IMR-90 (cell line): ENCODE measurements around the gene ACYP1. TPM values are rescaled to one million over a fixed set of nuclear protein-coding genes. Genes with fewer than 3 reads are reported as not detected.
A peak's percentile ranks its signal among the peaks of the same experiment; 100 is the strongest.

Experiments used
- ATAC-seq: fragments of 200-7000 bp; cut with Tn5 transposase; 2 replicates; pipeline ENCODE4 v1.9.1; 2020; ENCODE audit warnings: low read depth, mild to moderate bottlenecking, moderate library complexity
- BruUV-seq: library from RNA; stranded (reverse); fragments of 400-500 nt; replicated peaks from 2 replicates; lab custom pipeline; 2021; lab: Mats Ljungman, UMichigan
- CTCF ChIA-PET: fragments of 300-600 bp; formaldehyde crosslinking; extraction: SDS; loops from one replicate; lab custom pipeline; 2021; ENCODE audit warnings: antibody characterized with exemption; lab: Yijun Ruan, JAX
- POLR2A ChIA-PET: fragments of 300-600 bp; sonication (Branson Sonifier 250); formaldehyde crosslinking; loops from one replicate; lab custom pipeline; 2022; ENCODE audit warnings: antibody characterized with exemption; ENCODE audit not compliant: unreplicated experiment; lab: Charles Lee
- DNase-seq: peaks from one replicate; pipeline ENCODE4 v3.0.0; 2013
- H2AFZ ChIP-seq: replicated peaks from 2 replicates; pipeline ENCODE3; 2013; ENCODE audit warnings: low read length, mild to moderate bottlenecking; ENCODE audit not compliant: poor library complexity
- H2AK5ac ChIP-seq: 2 replicates; pipeline ENCODE4 v1.6.1; 2013; ENCODE audit warnings: low read depth, low read length, inconsistent platforms
- H2AK9ac ChIP-seq: replicated peaks from 2 replicates; pipeline ENCODE3; 2013; ENCODE audit warnings: mild to moderate bottlenecking, low read depth, low read length, moderate library complexity; ENCODE audit not compliant: poor library complexity
- H2BK120ac ChIP-seq: 2 replicates; pipeline ENCODE4 v1.6.1; 2013; ENCODE audit warnings: low read depth, low read length, inconsistent platforms
- H2BK15ac ChIP-seq: 3 replicates; pipeline ENCODE4 v1.6.1; 2013; ENCODE audit warnings: low read depth, low read length, inconsistent platforms
- H2BK20ac ChIP-seq: 2 replicates; pipeline ENCODE4 v1.6.1; 2013; ENCODE audit warnings: low read depth, mild to moderate bottlenecking, inconsistent platforms, low read length, moderate library complexity
- H2BK5ac ChIP-seq: 2 replicates; pipeline ENCODE4 v1.6.1; 2013; ENCODE audit warnings: mild to moderate bottlenecking, low read depth, low read length, inconsistent platforms; ENCODE audit not compliant: poor library complexity, severe bottlenecking
- H3K14ac ChIP-seq: replicated peaks from 2 replicates; pipeline ENCODE4 v1.6.1; 2013; ENCODE audit warnings: low read depth, low read length, inconsistent platforms
- H3K18ac ChIP-seq: 2 replicates; pipeline ENCODE4 v1.6.1; 2013; ENCODE audit warnings: low read depth, low read length, control low read depth
- H3K23ac ChIP-seq: 2 replicates; pipeline ENCODE4 v1.6.1; 2013; ENCODE audit warnings: low read depth, low read length, inconsistent platforms
- H3K27ac ChIP-seq: 2 replicates; pipeline ENCODE4 v1.5.1; 2013; ENCODE audit warnings: mild to moderate bottlenecking, control low read depth, low read length; ENCODE audit not compliant: insufficient read depth
- H3K27me3 ChIP-seq: 2 replicates; pipeline ENCODE4 v1.6.1; 2013; ENCODE audit warnings: low read length; ENCODE audit not compliant: control insufficient read depth, insufficient read depth
- H3K36me3 ChIP-seq: 2 replicates; pipeline ENCODE4 v1.6.1; 2013; ENCODE audit warnings: low read length, mixed read lengths; ENCODE audit not compliant: control insufficient read depth, insufficient read depth
- H3K4ac ChIP-seq: 2 replicates; pipeline ENCODE4 v1.6.1; 2013; ENCODE audit warnings: low read depth, low read length, inconsistent platforms
- H3K4me1 ChIP-seq: 2 replicates; pipeline ENCODE4 v1.6.1; 2013; ENCODE audit warnings: low read length, mixed read lengths; ENCODE audit not compliant: control insufficient read depth, insufficient read depth
- H3K4me2 ChIP-seq: 2 replicates; pipeline ENCODE4 v1.6.1; 2013; ENCODE audit warnings: low read depth, mild to moderate bottlenecking, control low read depth, low read length, moderate library complexity
- H3K4me3 ChIP-seq: 2 replicates; pipeline ENCODE4 v1.5.1; 2013; ENCODE audit warnings: low read depth, mild to moderate bottlenecking, control low read depth, low read length, moderate library complexity; ENCODE audit not compliant: insufficient read depth
- H3K56ac ChIP-seq: 2 replicates; pipeline ENCODE4 v1.6.1; 2013; ENCODE audit warnings: low read length, inconsistent platforms; ENCODE audit not compliant: insufficient read depth; ENCODE audit errors: extremely low read depth
- H3K79me1 ChIP-seq, 2 experiments: 2 replicates each; pipeline ENCODE4 v1.6.1; 2013; ENCODE audit warnings: low read length in 2 of 2, inconsistent platforms in 1 of 2, low read depth in 1 of 2
- H3K9ac ChIP-seq: 2 replicates; pipeline ENCODE4 v1.6.1; 2013; ENCODE audit warnings: low read depth, low read length, control low read depth
- H3K9me1 ChIP-seq: 2 replicates; pipeline ENCODE4 v1.6.1; 2013; ENCODE audit warnings: low read length, inconsistent platforms; ENCODE audit not compliant: insufficient read depth
- H3K9me3 ChIP-seq: 2 replicates; pipeline ENCODE4 v1.6.1; 2013; ENCODE audit warnings: low read length; ENCODE audit not compliant: control insufficient read depth, insufficient read depth
- H4K20me1 ChIP-seq: 2 replicates; pipeline ENCODE4 v1.6.1; 2013; ENCODE audit warnings: low read length, inconsistent platforms; ENCODE audit not compliant: insufficient read depth
- H4K5ac ChIP-seq: 2 replicates; pipeline ENCODE4 v1.6.1; 2013; ENCODE audit warnings: mild to moderate bottlenecking, low read depth, low read length, control low read depth
- H4K8ac ChIP-seq, 2 experiments: 2 replicates each; pipeline ENCODE4 v1.6.1; 2013; ENCODE audit warnings: low read depth in 2 of 2, low read length in 2 of 2, control low read depth in 1 of 2, inconsistent platforms in 1 of 2
- H4K91ac ChIP-seq: 2 replicates; pipeline ENCODE4 v1.6.1; 2013; ENCODE audit warnings: low read depth, low read length, inconsistent platforms; ENCODE audit not compliant: insufficient read depth
- CEBPB ChIP-seq: IDR thresholded peaks from 2 replicates; pipeline ENCODE4 v1.6.1; 2012; ENCODE audit warnings: low read depth, low read length, improper control_type of control experiment
- POLR2A ChIP-seq: IDR thresholded peaks from 2 replicates; pipeline ENCODE4 v1.6.1; 2012; ENCODE audit warnings: mild to moderate bottlenecking, low read depth, low read length
- RCOR1 ChIP-seq: IDR thresholded peaks from 2 replicates; pipeline ENCODE4 v1.6.1; 2012; ENCODE audit warnings: mild to moderate bottlenecking, low read length, improper control_type of control experiment; ENCODE audit not compliant: insufficient replicate concordance
- WGBS, 2 experiments: methylation state at CpG; one replicate each; pipeline versions ENCODE4 v1.1.5 to v1.1.7; 2013; ENCODE audit warnings: missing lambda C conversion rate in 2 of 2; ENCODE audit not compliant: insufficient read length in 1 of 2; ENCODE audit errors: extremely low coverage in 2 of 2; 5-methylcytosine and 5-hydroxymethylcytosine counted together
- dilution Hi-C: fragments of 300-500 bp; cut with HindIII; formaldehyde crosslinking; loops from one replicate; pipeline ENCODE4 v1.14.3; 2018; ENCODE audit warnings: low sequenced_read_pairs; ENCODE audit not compliant: unreplicated experiment
- in situ Hi-C: fragments of 300-500 bp; cut with MboI; formaldehyde crosslinking; loops from 3 replicates; pipeline ENCODE4 v1.14.3; 2019; ENCODE audit warnings: low sequenced_read_pairs, inconsistent platforms, mixed read lengths
- intact Hi-C: fragments of 100-400 bp; cut with micrococcal nuclease; formaldehyde crosslinking; loops from 2 replicates; pipeline ENCODE4 v1.10.0; 2022
- polyA plus RNA-seq, 3 experiments: library from polyadenylated mRNA; depleted of rRNA; stranded (reverse); fragments of >200 nt; gene quantifications; 2 replicates each; pipeline ENCODE4 v1.2.3, GENCODE V29; 2012; ENCODE audit warnings: low replicate concordance in 1 of 3
- total RNA-seq: library from RNA; depleted of rRNA; stranded (reverse); fragments of >200 nt; gene quantifications from 2 replicates; pipeline ENCODE4 v1.2.3, GENCODE V29; 2012

ACYP1 gene
- total and polyA plus RNA-seq, 2 of the 4 experiments (the other 2 are of a cell fraction): 4.1 to 24.0 TPM

DNA sequence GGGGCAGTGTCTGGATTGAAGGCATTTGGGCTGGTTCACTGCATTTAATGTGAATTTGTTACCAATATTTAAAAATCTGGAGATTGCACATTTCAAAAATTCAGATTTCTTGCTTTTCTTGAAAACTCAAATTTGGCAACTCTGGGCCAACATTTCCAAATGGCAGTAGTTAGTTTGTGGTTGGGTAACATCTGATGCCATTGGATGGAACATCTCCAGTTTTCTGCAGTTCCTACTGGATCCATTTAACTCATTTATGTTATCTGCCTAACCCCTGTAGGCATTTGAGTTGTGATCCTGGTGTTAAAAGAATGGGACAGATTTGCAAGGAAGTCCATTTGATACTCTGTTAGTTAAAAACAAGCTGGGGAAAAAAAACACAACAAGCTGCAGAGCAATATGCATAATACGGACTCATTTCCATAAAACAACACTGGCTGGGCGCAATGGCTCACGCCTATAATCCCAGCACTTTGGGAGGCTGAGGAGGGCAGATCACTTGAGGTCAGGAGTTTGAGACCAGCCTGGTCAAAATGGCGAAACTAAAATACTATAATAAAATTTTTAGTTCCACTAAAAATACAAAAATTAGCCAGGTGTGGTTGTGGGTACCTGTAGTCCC, 53.2 kb downstream of the ACYP1 start:
- BruUV-seq: no TSS peak
- Histone ChIP-seq H2BK120ac (no peak overlapping the region), H3K36me3 (peaks cover 34% of the 10 kb centered on the region), H3K27me3 (no peaks in the 10 kb centered on the region), H4K20me1 (no peaks in the 10 kb centered on the region), H3K56ac (no peak overlapping the region), H3K9me1 (peaks cover 6% of the 10 kb centered on the region), H2AFZ (no peak overlapping the region), H2AK5ac (no peak overlapping the region), H3K79me1 (peaks cover 17 to 29% of the 10 kb centered on the region in 2 experiments; a peak in 3 of 4 replicates), H3K14ac (no peak overlapping the region), H4K8ac (no peak overlapping the region), H2AK9ac (no peak overlapping the region), H3K4me3 (no peak overlapping the region), H3K4me2 (no peak overlapping the region), H4K91ac (no peak overlapping the region), H3K23ac (no peak overlapping the region), H3K18ac (no peak overlapping the region), H3K9me3 (no peaks in the 10 kb centered on the region), H3K27ac (no peak overlapping the region), H3K4me1 (peaks cover 3% of the 10 kb centered on the region; the same call in 1 of the 2 replicates), H2BK15ac (no peak overlapping the region), H3K9ac (no peak overlapping the region), H2BK5ac (peak overlapping the region; percentile 69), H4K5ac (no peak overlapping the region), H3K4ac (no peak overlapping the region), H2BK20ac (no peak overlapping the region)
- WGBS, 2 experiments: no CpG with 5 or more reads among the region's 4 CpGs
- TF ChIP-seq CEBPB (0 out of 2 replicates have a peak, but pooled peaks have one; percentile 4), POLR2A (no peak), RCOR1 (no peak)
- CTCF ChIA-PET: no interaction called here
- dilution Hi-C loops: no loop called here
- no peak for ATAC-seq
- in situ Hi-C loops: no loop called here
- POLR2A ChIA-PET: no interaction called here
- no peak for DNase-seq
- intact Hi-C loops: no loop called here
